ENCODE data around the gene GANC.

- TF ChIP-seq CTCF (IDR thresholded peaks at IDR 0.05) (no peak), JUN (IDR thresholded peaks at IDR 0.05) (no peak), NFE2L2 (conservative IDR thresholded peaks at IDR 0.05; ENCODE audit: low read length) (no peak), REST (IDR thresholded peaks at IDR 0.05) (no peak), RAD21 (conservative IDR thresholded peaks at IDR 0.05 in 1 of 2, IDR thresholded peaks at IDR 0.05 in 1 of 2) (no peak), RARB (CRISPR knock-in tag; IDR thresholded peaks at IDR 0.05) (no peak), EHMT2 (IDR thresholded peaks at IDR 0.05; ENCODE audit: low read depth) (no peak), RNF2 (IDR thresholded peaks at IDR 0.05; ENCODE audit: borderline replicate concordance, low read depth) (no peak), POLR2A (IDR thresholded peaks at IDR 0.05; ENCODE audit: low read length) (no peak), MAX (IDR thresholded peaks at IDR 0.05) (no peak), BCL3 (IDR thresholded peaks at IDR 0.05) (no peak), SMC3 (IDR thresholded peaks at IDR 0.05) (no peak), RFX5 (IDR thresholded peaks at IDR 0.05) (no peak)
Measured at GRCh38 chr15:42368096-42368495, 95.1 kb downstream of the GANC start.

Measured in A549 (cell line).